ENCODE data around the gene KRT85. TPM values are rescaled to one million over a fixed set of nuclear protein-coding genes. Genes with fewer than 3 reads are reported as not detected.

The KRT85 gene
- total RNA-seq, 6 experiments from 2014 or later, result not detected

- peaks cover 31% of the 10 kb centered on the region for H3K27me3 Mint-ChIP-seq (ENCODE audit: insufficient read depth)
- DNase-seq, result no peak
- peaks cover 1% of the 10 kb centered on the region for H3K4me1 Mint-ChIP-seq (ENCODE audit: low read depth)
- H3K9me3 Mint-ChIP-seq, result no peaks in the 10 kb centered on the region
- H3K4me3 Mint-ChIP-seq, result no peak overlapping the region
- H3K36me3 Mint-ChIP-seq (ENCODE audit: low read depth), result no peaks in the 10 kb centered on the region
- no peak for TF ChIP-seq CTCF (IDR thresholded peaks at IDR 0.05)
- H3K27ac Mint-ChIP-seq, result no peak overlapping the region
Measured at GRCh38 chr12:52322069-52322468, 45.2 kb downstream of the KRT85 start.

GRCh38 chr12:52321418-52321817, 45.9 kb downstream of the KRT85 start:
- H3K27me3 Mint-ChIP-seq (ENCODE audit: insufficient read depth), result peaks cover 32% of the 10 kb centered on the region
- no peak overlapping the region for H3K4me3 Mint-ChIP-seq

GRCh38 chr12:52320784-52321400, 46.4 kb downstream of the KRT85 start, which contains the start of gene KRT83:
TSS of gene KRT83 (minus strand) at chr12:52321398. CDS start at chr12:52321335, 63 bp downstream.
- Mint-ChIP-seq H3K9me3 (no peaks in the 10 kb centered on the region), H3K27ac (no peak within 1 kb of the TSS), H3K36me3 (ENCODE audit: low read depth) (no peaks in the 10 kb centered on the region), H3K4me1 (ENCODE audit: low read depth) (no peaks in the 10 kb centered on the region), H3K27me3 (ENCODE audit: insufficient read depth) (peaks cover 36% of the 10 kb centered on the region), H3K4me3 (no peak within 1 kb of the TSS)
- no peak for TF ChIP-seq CTCF (IDR thresholded peaks at IDR 0.05)
- no peak for DNase-seq

More at GRCh38 chr12:52321418-52321817, 45.9 kb downstream of the KRT85 start:
- no peaks in the 10 kb centered on the region for H3K4me1 Mint-ChIP-seq (ENCODE audit: low read depth)
- DNase-seq, result no peak
- no peak for TF ChIP-seq CTCF (IDR thresholded peaks at IDR 0.05)
- H3K9me3 Mint-ChIP-seq, result no peaks in the 10 kb centered on the region
- no peaks in the 10 kb centered on the region for H3K36me3 Mint-ChIP-seq (ENCODE audit: low read depth)
- no peak overlapping the region for H3K27ac Mint-ChIP-seq

- Mint-ChIP-seq H3K27ac (no peak overlapping the region), H3K9me3 (no peaks in the 10 kb centered on the region)
Measured at GRCh38 chr12:52319097-52319496, 48.2 kb downstream of the KRT85 start.

GRCh38 chr12:52318241-52318990, 48.9 kb downstream of the KRT85 start:
- peaks cover 44% of the 10 kb centered on the region for H3K27me3 Mint-ChIP-seq (ENCODE audit: insufficient read depth)

More at GRCh38 chr12:52319097-52319496, 48.2 kb downstream of the KRT85 start:
- H3K4me3 Mint-ChIP-seq, result no peak overlapping the region
- H3K27me3 Mint-ChIP-seq (ENCODE audit: insufficient read depth), result peaks cover 40% of the 10 kb centered on the region
- no peak for DNase-seq
- H3K4me1 Mint-ChIP-seq (ENCODE audit: low read depth), result no peaks in the 10 kb centered on the region
- no peaks in the 10 kb centered on the region for H3K36me3 Mint-ChIP-seq (ENCODE audit: low read depth)
- TF ChIP-seq CTCF (IDR thresholded peaks at IDR 0.05), result no peak

More at GRCh38 chr12:52318241-52318990, 48.9 kb downstream of the KRT85 start:
- no peak overlapping the region for H3K27ac Mint-ChIP-seq
- H3K4me3 Mint-ChIP-seq, result no peak overlapping the region
- H3K9me3 Mint-ChIP-seq, result no peaks in the 10 kb centered on the region
- no peaks in the 10 kb centered on the region for H3K36me3 Mint-ChIP-seq (ENCODE audit: low read depth)
- no peak for DNase-seq
- no peaks in the 10 kb centered on the region for H3K4me1 Mint-ChIP-seq (ENCODE audit: low read depth)
- TF ChIP-seq CTCF (IDR thresholded peaks at IDR 0.05), result no peak
